Aorta (tissue), 5 donors: ENCODE measurements around the gene SLC35D1. TPM values are rescaled to one million over a fixed set of nuclear protein-coding genes. Genes with fewer than 3 reads are reported as not detected.
"Not testable (repeated sequence)": the region's sequence is repeated elsewhere in the genome, so short reads cannot be mapped to it uniquely, and the experiment has no call there.

ENCODE experiments used
- ATAC-seq: fragments of 200-7000 bp; cut with Tn5 transposase; one replicate; pipeline ENCODE4 v1.9.1; 2022; ENCODE audit warnings: moderate library complexity; ENCODE audit not compliant: low FRiP score
- DNase-seq, 2 donors: peaks; one replicate each; pipeline ENCODE4 v3.0.0-alpha.2; 2020
- H3K27ac ChIP-seq, 2 donors: one replicate each; pipeline ENCODE4 v1.5.1; 2013; ENCODE audit warnings: low read length in 2 of 2, mild to moderate bottlenecking in 2 of 2, moderate library complexity in 2 of 2, control low read depth in 1 of 2, inconsistent platforms in 1 of 2, low read depth in 1 of 2
- H3K27me3 ChIP-seq, 2 donors: one replicate each; pipeline ENCODE4 v1.6.1; 2013; ENCODE audit warnings: control low read depth in 1 of 2, low read length in 1 of 2, mild to moderate bottlenecking in 1 of 2, moderate library complexity in 1 of 2; ENCODE audit not compliant: insufficient read depth in 2 of 2, control insufficient read depth in 1 of 2
- H3K36me3 ChIP-seq, 2 donors: one replicate each; pipeline ENCODE4 v1.6.1; 2013; ENCODE audit warnings: control low read depth in 1 of 2, low read length in 1 of 2, mild to moderate bottlenecking in 1 of 2; ENCODE audit not compliant: insufficient read depth in 2 of 2, control insufficient read depth in 1 of 2
- H3K4me1 ChIP-seq, 2 donors: one replicate each; pipeline ENCODE4 v1.6.1; 2013; ENCODE audit warnings: low read length in 2 of 2, control low read depth in 1 of 2, mild to moderate bottlenecking in 1 of 2, moderate library complexity in 1 of 2; ENCODE audit not compliant: insufficient read depth in 2 of 2, control insufficient read depth in 1 of 2
- H3K4me3 ChIP-seq, 2 donors: one replicate each; pipeline ENCODE4 v1.5.1; 2013; ENCODE audit warnings: low read length in 2 of 2, control low read depth in 1 of 2, mild to moderate bottlenecking in 1 of 2
- H3K9me3 ChIP-seq: one replicate; pipeline ENCODE4 v1.6.1; 2013; ENCODE audit warnings: mild to moderate bottlenecking, low read length; ENCODE audit not compliant: control insufficient read depth
- WGBS, 2 donors: extraction: QIAGEN DNeasy Blood & Tissue Kit; methylation state at CpG; one replicate each; pipeline ENCODE4 v1.1.7; 2013; 5-methylcytosine and 5-hydroxymethylcytosine counted together
- intact Hi-C, 2 donors: fragments of 100-400 bp; cut with DNase I; formaldehyde crosslinking; loops; one replicate each; pipeline versions ENCODE4 v1.14.2 to v1.15.0; 2022
- polyA plus RNA-seq, 2 donors: library from polyadenylated mRNA; stranded (reverse); fragments of 200-250 nt; gene quantifications; one replicate each; pipeline ENCODE4 v1.2.3, GENCODE V29; 2013
- total RNA-seq, 2 donors: library from RNA; stranded (reverse); fragmentation: NEBNext Ultra II Directional; extraction: Animal tissue kit (Norgen Biotek cat#: 25700); gene quantifications; one replicate each; pipeline ENCODE4 v1.2.1, GENCODE V29; 2021
- donor health status: healthy with polysubstance abuse.
- donor health status: Bipolar disorder and iron deficiency.
- donor health status: DM: no; HTN: no; CAD: no.
- donor health status: DM: no; HTN: no; CAD: no.
- donor health status: DM: yes; HTN: yes; CAD: no.

Gene SLC35D1
- total and polyA plus RNA-seq, 4 donors = 2.9 to 17.8 (median 10.4) TPM

- ATAC-seq (no peak), DNase-seq (no peak)
- 86 to 87% methylated on average over 3 of the region's 3 CpGs for WGBS, 2 donors
- Histone ChIP-seq H3K27me3 (no peaks in the 10 kb centered on the region), H3K9me3 (no peaks in the 10 kb centered on the region), H3K4me1 (no peaks in the 10 kb centered on the region), H3K36me3 (peaks cover 2 to 3% of the 10 kb centered on the region in 2 donors), H3K27ac (no peak overlapping the region), H3K4me3 (no peak overlapping the region)
- intact Hi-C loops = loop anchor here in 1 of 2 donors (10.0 kb wide), 1 partner anchor 228 kb away; no protein-coding TSS in a partner anchor
Measured at GRCh38 chr1:66993076-66993475, 60.9 kb downstream of the SLC35D1 start.

- no peak overlapping the region for H3K4me3 ChIP-seq
- no peak for DNase-seq
- H3K36me3 ChIP-seq = peaks cover 4% of the 10 kb centered on the region in 2 donors
- 5 to 11% methylated on average over 1 of the region's 1 CpG for WGBS, 2 donors
- no peaks in the 10 kb centered on the region for H3K27me3 ChIP-seq
- ATAC-seq = no peak
- intact Hi-C loops = no loop called here
- H3K4me1 ChIP-seq = peaks cover 0 to 2% of the 10 kb centered on the region in 2 donors
- H3K9me3 ChIP-seq = no peaks in the 10 kb centered on the region
- H3K27ac ChIP-seq = no peak overlapping the region
Measured at GRCh38 chr1:66985835-66986234, 68.1 kb downstream of the SLC35D1 start.

GRCh38 chr1:66984491-66984890 lies 69.5 kb downstream of the SLC35D1 start:
- Histone ChIP-seq H3K36me3 (peaks cover 2 to 4% of the 10 kb centered on the region in 2 donors), H3K4me1 (peaks cover 0 to 2% of the 10 kb centered on the region in 2 donors), H3K27me3 (no peaks in the 10 kb centered on the region), H3K4me3 (no peak overlapping the region), H3K27ac (no peak overlapping the region), H3K9me3 (no peaks in the 10 kb centered on the region)
- no peak for DNase-seq
- no peak for ATAC-seq
- WGBS, 2 donors = 92 to 97% methylated on average over 1 of the region's 1 CpG
- intact Hi-C loops = no loop called here

- 88 to 91% methylated on average over 4 of the region's 4 CpGs for WGBS, 2 donors
Measured at GRCh38 chr1:66982561-66983260, 71.2 kb downstream of the SLC35D1 start.

DNA sequence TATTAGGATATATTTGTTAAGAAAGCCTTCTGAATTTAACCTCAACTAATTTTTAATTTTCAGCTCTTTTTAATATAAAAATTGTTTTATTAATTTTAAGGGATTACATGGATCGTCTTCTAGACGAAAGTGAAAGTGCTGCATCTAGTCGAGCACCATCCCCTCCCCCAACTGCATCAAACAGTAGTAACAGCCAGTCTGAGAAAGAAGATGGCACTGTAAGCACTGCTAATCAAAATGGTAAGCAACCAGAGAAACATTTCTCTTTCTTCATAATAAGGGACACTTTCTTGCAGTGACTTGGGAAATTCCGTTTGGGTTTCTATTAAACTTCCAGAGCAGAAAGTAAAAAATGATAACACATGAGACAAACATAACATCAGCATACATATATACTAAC lies 72.3 kb downstream of the SLC35D1 start:
- peak; percentile 78 for ATAC-seq
- H3K9me3 ChIP-seq = no peaks in the 10 kb centered on the region
- peaks cover 0 to 2% of the 10 kb centered on the region in 2 donors for H3K4me1 ChIP-seq
- peaks cover 2 to 6% of the 10 kb centered on the region in 2 donors for H3K36me3 ChIP-seq
- H3K4me3 ChIP-seq = no peak overlapping the region
- WGBS, 2 donors = 44 to 50% methylated on average over 4 of the region's 4 CpGs
- no peak overlapping the region for H3K27ac ChIP-seq
- H3K27me3 ChIP-seq = no peaks in the 10 kb centered on the region
- intact Hi-C loops = no loop called here
- no peak for DNase-seq

More at GRCh38 chr1:66982561-66983260, 71.2 kb downstream of the SLC35D1 start:
- no peak for ATAC-seq
- peaks cover 2 to 6% of the 10 kb centered on the region in 2 donors for H3K36me3 ChIP-seq
- H3K27me3 ChIP-seq = no peaks in the 10 kb centered on the region
- H3K4me3 ChIP-seq = no peak overlapping the region
- H3K4me1 ChIP-seq = peaks cover 0 to 2% of the 10 kb centered on the region in 2 donors
- H3K27ac ChIP-seq = no peak overlapping the region
- intact Hi-C loops = no loop called here
- no peak for DNase-seq
- H3K9me3 ChIP-seq = no peaks in the 10 kb centered on the region

DNA sequence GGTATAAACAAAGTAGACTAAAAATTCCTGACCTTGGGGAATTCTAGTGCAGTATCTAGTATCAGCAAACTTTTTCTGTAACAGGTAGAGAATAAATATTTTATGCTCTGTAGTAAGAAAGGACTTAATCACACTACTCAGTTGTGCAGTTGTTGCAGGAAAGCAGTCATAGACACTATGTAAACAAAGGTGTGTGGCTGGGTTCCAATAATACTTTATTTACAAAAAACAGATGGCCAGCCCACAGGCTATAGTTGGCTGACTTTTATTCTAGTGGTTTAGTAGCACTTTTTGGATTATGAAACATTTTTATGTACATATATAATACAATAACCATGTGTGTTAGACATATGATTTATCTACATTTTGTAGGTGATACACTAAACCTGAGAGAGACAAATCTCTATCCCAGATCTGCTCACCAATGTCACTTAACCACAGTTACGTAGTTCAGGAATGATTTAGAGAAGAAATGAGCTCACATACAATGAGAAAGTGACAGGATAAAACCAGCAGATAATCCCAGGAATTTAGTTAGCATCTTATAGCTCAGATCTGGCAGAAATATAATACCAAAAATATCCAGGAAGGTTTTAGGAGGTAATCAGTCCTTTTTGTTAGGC lies 73.1 kb downstream of the SLC35D1 start:
- Histone ChIP-seq H3K27me3 (no peaks in the 10 kb centered on the region), H3K36me3 (peaks cover 2 to 6% of the 10 kb centered on the region in 2 donors), H3K4me1 (peaks cover 0 to 2% of the 10 kb centered on the region in 2 donors), H3K9me3 (no peaks in the 10 kb centered on the region), H3K4me3 (no peak overlapping the region), H3K27ac (no peak overlapping the region)
- 68 to 76% methylated on average over 1 of the region's 1 CpG for WGBS, 2 donors
- DNase-seq = no peak
- intact Hi-C loops = no loop called here
- ATAC-seq = no peak

DNA sequence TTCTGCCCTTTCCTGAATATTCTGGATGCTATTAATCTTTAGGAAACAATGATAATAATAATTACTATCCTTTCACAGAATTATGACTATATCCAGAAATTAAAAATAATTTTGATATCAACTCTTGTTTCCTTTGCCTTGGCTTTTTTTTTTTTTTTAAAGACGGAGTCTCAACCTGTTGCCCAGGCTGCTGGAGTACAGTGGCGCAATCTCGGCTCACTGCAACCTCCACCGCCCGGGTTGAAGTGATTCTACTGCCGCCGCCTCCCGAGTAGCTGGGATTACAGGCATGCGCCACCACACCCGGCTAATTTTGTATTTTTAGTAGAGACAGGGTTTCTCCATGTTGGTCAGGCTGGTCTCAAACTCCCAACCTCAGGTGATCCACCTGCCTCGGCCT lies 74.3 kb downstream of the SLC35D1 start:
- H3K36me3 ChIP-seq, H3K27me3 ChIP-seq, DNase-seq, H3K4me1 ChIP-seq, ATAC-seq, H3K27ac ChIP-seq, H3K4me3 ChIP-seq, intact Hi-C loops, H3K9me3 ChIP-seq: not testable (repeated sequence)
- WGBS, 2 donors = 97 to 98% methylated on average over 11 of the region's 11 CpGs

- Histone ChIP-seq H3K4me1 (peaks cover 0 to 2% of the 10 kb centered on the region in 2 donors), H3K4me3 (no peak overlapping the region), H3K27ac (no peak overlapping the region), H3K9me3 (no peaks in the 10 kb centered on the region), H3K27me3 (no peaks in the 10 kb centered on the region), H3K36me3 (peaks cover 4 to 6% of the 10 kb centered on the region in 2 donors)
- no peak for ATAC-seq
- no peak for DNase-seq
- intact Hi-C loops = no loop called here
Measured at GRCh38 chr1:66978201-66978600, 75.7 kb downstream of the SLC35D1 start.

DNA sequence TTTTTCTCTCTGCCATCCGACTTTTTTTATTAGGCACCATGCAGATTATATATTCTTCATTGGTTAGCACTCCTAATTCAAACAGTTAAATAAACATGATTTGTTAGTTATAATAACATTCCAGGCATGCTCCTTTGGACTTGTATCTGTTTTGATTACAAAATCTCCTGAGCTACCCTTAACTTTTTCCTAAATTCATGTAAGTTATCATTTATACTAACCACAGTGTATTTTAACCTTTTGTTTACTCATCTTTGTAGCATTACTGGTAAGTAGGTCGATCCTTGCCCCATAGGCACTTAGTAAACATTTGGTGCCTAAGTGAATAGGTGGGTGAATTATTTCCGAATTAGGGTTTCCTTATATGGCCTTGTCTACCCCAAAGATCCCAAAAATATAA lies 85.4 kb downstream of the SLC35D1 start:
- no peaks in the 10 kb centered on the region for H3K27me3 ChIP-seq
- no peak for DNase-seq
- ATAC-seq = no peak
- no peaks in the 10 kb centered on the region for H3K4me1 ChIP-seq
- H3K9me3 ChIP-seq = no peaks in the 10 kb centered on the region
- H3K36me3 ChIP-seq = no peaks in the 10 kb centered on the region
- 74 to 78% methylated on average over 3 of the region's 3 CpGs for WGBS, 2 donors
- no peak overlapping the region for H3K27ac ChIP-seq
- H3K4me3 ChIP-seq = no peak overlapping the region
- intact Hi-C loops = no loop called here
